ENCODE measurements around the gene TXNL4A.

TXNL4A gene

GRCh38 chr18:79935925-79936324, 52.4 kb downstream of the TXNL4A start:
- no peak for DNase-seq (ENCODE audit: low read depth in 2 of 2)

- DNase-seq (ENCODE audit: low read depth in 2 of 2): no peak
These were observed 52.9 kb downstream of the TXNL4A start for GRCh38 chr18:79935499-79935898.

- no peak for DNase-seq (ENCODE audit: low read depth in 2 of 2)
These were observed 53.3 kb downstream of the TXNL4A start for GRCh38 chr18:79935098-79935480.

- no peak for DNase-seq (ENCODE audit: low read depth in 2 of 2)
These were observed 53.9 kb downstream of the TXNL4A start for GRCh38 chr18:79934311-79935097.

- DNase-seq (ENCODE audit: low read depth in 2 of 2): no peak
These were observed 54.6 kb downstream of the TXNL4A start for GRCh38 chr18:79933765-79934164.

- no peak for DNase-seq (ENCODE audit: low read depth in 2 of 2)
These were observed 55.5 kb downstream of the TXNL4A start for GRCh38 chr18:79932907-79933306.

GRCh38 chr18:79931475-79931874, 56.9 kb downstream of the TXNL4A start:
- no peak for DNase-seq (ENCODE audit: low read depth in 2 of 2)

- no peak for DNase-seq (ENCODE audit: low read depth in 2 of 2)
These were observed 58.2 kb downstream of the TXNL4A start for GRCh38 chr18:79930020-79930642.

- no peak for DNase-seq (ENCODE audit: low read depth in 2 of 2)
These were observed 59.8 kb downstream of the TXNL4A start for GRCh38 chr18:79928563-79928960.

GRCh38 chr18:79927607-79928562, 60.5 kb downstream of the TXNL4A start:
- no peak for DNase-seq (ENCODE audit: low read depth in 2 of 2)

GRCh38 chr18:79926715-79927606, 61.4 kb downstream of the TXNL4A start:
- DNase-seq (ENCODE audit: low read depth in 2 of 2): no peak

GRCh38 chr18:79926306-79926705, 62.1 kb downstream of the TXNL4A start:
- no peak for DNase-seq (ENCODE audit: low read depth in 2 of 2)

- DNase-seq (ENCODE audit: low read depth in 2 of 2): no peak
These were observed 63.3 kb downstream of the TXNL4A start for GRCh38 chr18:79924814-79925731.

GRCh38 chr18:79923896-79924585, 64.3 kb downstream of the TXNL4A start:
- DNase-seq (ENCODE audit: low read depth in 2 of 2): no peak

GRCh38 chr18:79922971-79923411, 65.4 kb downstream of the TXNL4A start:
- no peak for DNase-seq (ENCODE audit: low read depth in 2 of 2)

- DNase-seq (ENCODE audit: low read depth in 2 of 2): no peak
These were observed 66.1 kb downstream of the TXNL4A start for GRCh38 chr18:79921984-79922965.
